Stimulated activated CD4-positive, alpha-beta T cell treated with anti-CD3 and anti-CD28 coated beads, Interleukin-4, amount 100 ng/mL, for 4 hours (primary cell): ENCODE measurements around the gene PXYLP1.

Experiments
- DNase-seq, 2 experiments: peaks; one replicate each; pipeline ENCODE4 v3.0.0-alpha.2; 2020

Gene PXYLP1

GRCh38 chr3:141250828-141251227, 19.2 kb downstream of the PXYLP1 start:
- no peak for DNase-seq

GRCh38 chr3:141253326-141253725, 21.7 kb downstream of the PXYLP1 start:
- DNase-seq: no peak

GRCh38 chr3:141253811-141254210, 22.2 kb downstream of the PXYLP1 start:
- DNase-seq: no peak

GRCh38 chr3:141255137-141255845, 23.7 kb downstream of the PXYLP1 start:
- no peak for DNase-seq

- DNase-seq: peak in 1 of 2 experiments; percentile 30
Measured at GRCh38 chr3:141255846-141256261, 24.2 kb downstream of the PXYLP1 start.

GRCh38 chr3:141256820-141257219, 25.2 kb downstream of the PXYLP1 start:
- DNase-seq: no peak

GRCh38 chr3:141257961-141258360, 26.3 kb downstream of the PXYLP1 start:
- DNase-seq: no peak

- no peak for DNase-seq
Measured at GRCh38 chr3:141258973-141259372, 27.3 kb downstream of the PXYLP1 start.

GRCh38 chr3:141259821-141260629, 28.4 kb downstream of the PXYLP1 start:
- no peak for DNase-seq

GRCh38 chr3:141260630-141260927, 29.0 kb downstream of the PXYLP1 start:
- no peak for DNase-seq

- DNase-seq: no peak
Measured at GRCh38 chr3:141261472-141262307, 30.1 kb downstream of the PXYLP1 start.

- no peak for DNase-seq
Measured at GRCh38 chr3:141262308-141262705, 30.7 kb downstream of the PXYLP1 start.

GRCh38 chr3:141266186-141266585, 34.6 kb downstream of the PXYLP1 start:
- no peak for DNase-seq

- DNase-seq: peak in 1 of 2 experiments; percentile 28
Measured at GRCh38 chr3:141266797-141267555, 35.4 kb downstream of the PXYLP1 start.

GRCh38 chr3:141267629-141268028, 36.0 kb downstream of the PXYLP1 start:
- DNase-seq: no peak

GRCh38 chr3:141268306-141268705, 36.7 kb downstream of the PXYLP1 start:
- no peak for DNase-seq

GRCh38 chr3:141268791-141269190, 37.2 kb downstream of the PXYLP1 start:
- no peak for DNase-seq

- DNase-seq: no peak
Measured at GRCh38 chr3:141269961-141270360, 38.3 kb downstream of the PXYLP1 start.

- no peak for DNase-seq
Measured at GRCh38 chr3:141271279-141272030, 39.8 kb downstream of the PXYLP1 start.

- DNase-seq: no peak
Measured at GRCh38 chr3:141272906-141273662, 41.5 kb downstream of the PXYLP1 start.
